GM21390 (cell line): Measurements from ENCODE around the gene CTIF.
A peak's percentile ranks its signal among the peaks of the same experiment; 100 is the strongest.
"Not testable (repeated sequence)": the region's sequence is repeated elsewhere in the genome, so short reads cannot be mapped to it uniquely, and the experiment has no call there.

Experiments used
- ATAC-seq: cut with Tn5 transposase; IDR thresholded peaks from one replicate; pipeline ENCODE4 v1.9.1; 2021; ENCODE audit not compliant: unreplicated experiment

The CTIF gene

DNA sequence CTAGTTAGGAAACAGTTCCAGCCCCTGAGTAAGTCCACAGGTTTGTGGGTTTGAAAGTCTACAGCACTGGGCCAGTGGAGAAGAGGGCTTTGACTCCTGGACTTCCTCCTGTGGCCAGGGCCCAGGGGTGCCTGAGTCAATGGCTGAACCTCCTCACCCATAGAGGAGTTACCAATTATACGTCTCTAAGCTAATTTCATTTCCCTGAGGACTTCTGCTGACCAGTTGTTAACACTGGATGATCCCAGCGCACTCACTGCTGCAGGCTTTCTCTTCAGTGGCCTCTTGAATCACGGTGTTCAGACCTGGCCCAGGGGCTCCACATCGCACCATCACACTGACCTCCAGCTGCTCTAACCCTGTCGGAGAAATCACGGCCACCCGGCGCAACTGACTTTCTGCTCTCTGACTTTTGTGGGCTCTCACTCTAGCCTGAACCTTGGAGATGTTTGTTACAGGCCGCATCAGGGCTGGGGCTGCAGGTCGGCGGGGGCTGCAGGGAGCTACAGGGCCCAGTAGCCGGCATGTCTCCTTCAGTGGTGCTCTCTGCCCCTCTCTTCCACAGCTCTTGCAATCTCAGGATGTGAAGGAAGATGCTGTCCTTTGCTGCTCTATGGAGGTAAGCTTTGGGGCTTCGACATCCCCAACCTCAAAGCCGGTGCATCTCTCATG lies 318.3 kb downstream of the CTIF start:
- ATAC-seq = no peak

DNA sequence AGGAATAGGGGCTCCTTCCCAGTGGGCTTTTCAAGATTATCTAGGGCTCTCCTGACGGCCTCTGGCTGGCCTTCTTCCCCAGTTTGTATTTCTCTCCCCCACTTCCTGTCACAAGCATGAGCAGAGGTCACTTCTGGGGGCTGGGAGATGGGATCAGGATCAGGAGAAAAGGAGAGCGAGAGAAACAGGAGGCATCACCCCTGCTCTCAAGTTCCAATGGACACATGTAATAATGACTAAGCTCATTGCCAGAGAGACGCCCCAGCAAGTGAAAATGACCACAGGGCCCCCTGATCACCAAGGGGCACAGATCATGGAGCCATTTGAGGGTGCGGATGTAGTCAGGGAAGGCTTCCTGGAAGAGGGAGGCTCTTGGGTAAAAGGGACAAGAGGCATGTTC lies 319.8 kb downstream of the CTIF start:
- ATAC-seq = no peak

DNA sequence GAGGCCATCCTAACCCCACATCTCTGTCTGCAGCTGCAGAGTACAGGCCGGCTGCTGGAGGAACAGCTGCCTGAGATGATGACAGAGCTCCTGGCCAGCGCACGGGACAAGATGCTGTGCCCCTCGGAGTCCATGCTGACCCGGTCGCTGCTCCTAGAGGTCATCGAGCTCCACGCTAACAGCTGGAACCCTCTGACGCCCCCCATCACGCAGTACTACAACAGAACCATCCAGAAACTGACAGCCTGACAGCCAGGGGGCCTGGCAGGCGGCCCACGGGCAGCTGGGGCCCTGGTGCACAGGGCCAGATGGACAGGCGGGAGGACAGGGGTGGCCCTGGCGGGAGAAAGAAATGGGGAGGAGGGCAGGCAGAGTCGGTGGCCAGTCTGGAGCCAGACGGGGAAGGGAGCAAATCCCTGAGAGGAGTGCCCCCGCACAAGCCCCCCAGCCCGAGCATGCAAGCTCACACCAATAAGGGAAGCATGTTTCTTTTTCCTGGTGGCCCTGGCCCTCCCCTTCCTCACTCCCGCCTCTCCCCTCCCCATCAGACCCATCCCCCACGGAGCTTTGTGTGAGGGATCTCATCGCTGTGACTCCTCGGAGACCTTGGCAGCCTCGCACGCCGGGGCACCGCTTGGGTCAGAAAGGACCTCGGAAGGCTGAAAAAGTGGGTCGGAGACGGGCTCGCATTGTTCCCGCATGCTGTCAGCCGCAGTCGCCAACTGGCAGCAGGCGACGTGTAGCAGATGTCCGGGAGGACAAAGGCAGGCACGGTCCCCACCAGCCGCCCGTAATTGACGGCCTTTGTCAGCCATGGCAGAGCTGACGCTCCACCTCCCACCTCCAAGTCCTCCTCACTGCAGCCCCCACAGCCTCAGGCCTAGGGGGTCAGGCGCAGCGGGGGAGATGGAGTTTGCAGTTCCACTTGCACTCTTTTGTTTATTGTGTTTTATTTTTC lies 320.8 kb downstream of the CTIF start:
- no peak for ATAC-seq

DNA sequence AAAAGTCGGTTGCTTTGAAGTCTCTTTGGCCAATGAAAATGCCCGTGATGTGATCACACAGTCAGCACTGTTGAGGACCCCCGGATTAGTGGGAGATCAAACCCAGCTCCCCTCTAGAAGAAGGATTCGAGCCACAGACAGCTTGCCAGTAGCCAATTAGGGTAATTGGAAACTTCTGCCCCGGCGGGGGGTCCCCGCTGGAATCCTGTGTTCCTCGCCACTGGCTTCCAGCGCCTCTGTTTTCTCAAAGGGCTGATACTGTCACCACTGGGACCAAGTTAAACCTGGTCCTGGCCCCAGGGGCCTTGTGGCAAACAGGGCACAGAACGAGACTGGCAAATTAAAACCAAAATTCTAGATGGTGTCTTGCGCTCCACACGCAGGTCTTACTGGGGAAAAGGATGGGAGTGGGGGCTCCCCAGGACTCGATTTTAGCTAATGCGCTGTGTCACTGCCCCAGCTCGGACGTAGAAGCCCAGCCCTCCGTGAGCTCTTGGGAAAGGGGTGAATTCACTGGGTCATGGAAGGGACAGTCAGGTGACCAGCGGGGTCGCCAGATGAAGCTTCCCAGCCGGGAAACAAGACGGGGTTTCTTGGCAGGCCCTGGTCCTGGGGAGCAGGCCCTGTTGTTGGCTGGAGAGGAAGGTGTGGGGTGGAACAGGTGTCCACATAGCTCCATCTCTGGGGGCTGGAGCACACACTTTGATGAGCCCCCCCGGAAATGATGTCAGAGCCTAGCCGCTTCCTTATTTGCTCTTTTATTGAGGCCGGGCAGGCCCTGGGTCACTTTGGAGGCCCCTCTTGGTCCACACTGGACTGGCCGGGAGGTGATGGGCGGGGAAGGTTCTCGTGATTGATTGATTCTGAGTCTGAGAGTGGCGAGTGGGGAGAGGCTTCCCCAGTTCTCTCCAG lies 321.7 kb downstream of the CTIF start:
- no peak for ATAC-seq

DNA sequence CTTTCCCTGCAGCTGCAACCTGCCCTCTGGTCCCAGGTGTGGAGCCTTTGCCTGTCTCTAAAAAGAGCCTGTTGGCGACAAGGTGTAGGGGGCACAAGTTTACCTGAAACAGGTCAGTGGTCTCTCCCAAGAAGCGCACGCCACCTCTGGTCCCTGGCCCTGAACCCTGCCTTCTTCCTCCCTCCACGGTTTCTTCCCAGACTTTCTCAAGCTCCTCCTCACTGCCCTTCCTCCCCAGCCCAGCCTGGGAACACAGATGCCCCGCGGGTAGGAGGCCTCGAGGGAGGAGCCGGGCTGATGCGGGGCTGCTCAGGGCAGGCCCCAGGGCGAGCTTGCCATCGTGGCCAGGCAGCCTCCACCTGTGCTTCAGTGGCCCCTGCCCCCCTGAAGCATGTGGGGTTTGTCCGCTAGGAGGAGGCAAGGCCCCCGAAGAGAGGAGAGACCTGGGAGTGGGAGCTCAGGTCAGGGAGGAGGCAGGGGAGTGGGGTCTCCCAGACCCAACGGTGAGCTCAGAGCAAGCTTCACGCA lies 322.4 kb downstream of the CTIF start:
- ATAC-seq = no peak

DNA sequence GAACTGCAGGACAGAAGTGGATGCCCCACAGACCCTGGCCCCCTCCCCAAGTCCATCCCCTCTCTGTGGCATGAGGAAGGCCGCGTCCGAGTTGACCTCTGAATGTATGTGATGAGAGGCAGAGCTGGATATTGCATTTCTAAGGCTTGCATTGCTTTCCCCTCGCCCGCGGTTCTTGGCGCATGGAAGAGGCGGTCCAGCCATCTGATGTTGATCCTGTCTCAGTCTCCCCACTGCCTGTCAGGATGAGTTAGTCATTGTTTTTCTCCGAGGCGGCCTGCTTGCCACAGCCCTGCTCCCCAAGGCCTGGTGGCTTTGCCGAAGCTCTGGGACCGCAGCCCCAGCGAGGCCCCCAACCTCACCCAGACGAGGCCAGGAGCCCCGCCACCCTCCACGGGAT lies 323.3 kb downstream of the CTIF start:
- no peak for ATAC-seq

DNA sequence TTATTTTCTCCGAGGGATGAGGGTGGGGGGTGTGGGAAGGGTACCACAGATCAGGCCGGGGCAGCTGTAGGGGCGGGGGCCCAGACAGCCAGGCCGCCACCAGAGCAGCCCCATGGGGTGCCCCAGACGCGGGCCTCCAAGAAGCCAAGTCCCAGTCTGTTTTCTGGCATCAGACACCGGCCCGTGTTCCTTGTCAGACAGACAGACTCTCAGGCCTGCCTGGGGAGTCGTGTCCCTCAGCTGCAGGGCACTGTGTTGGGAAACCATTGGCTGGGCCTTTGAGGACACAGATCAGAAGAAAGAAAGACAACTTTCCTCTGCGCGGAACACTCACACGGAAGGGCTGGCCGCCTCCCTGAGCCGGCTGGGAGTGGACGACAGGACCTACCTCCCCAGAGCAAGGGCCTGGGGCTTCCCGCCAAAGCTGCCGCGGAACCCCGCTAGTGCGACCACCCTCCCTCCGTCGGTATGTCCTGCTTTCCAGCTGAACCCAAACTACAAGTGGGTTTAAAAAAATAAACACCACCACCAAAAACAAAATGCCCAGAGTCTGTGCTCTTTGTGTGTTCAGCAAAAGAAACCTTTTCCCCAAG lies 323.9 kb downstream of the CTIF start:
- no peak for ATAC-seq

DNA sequence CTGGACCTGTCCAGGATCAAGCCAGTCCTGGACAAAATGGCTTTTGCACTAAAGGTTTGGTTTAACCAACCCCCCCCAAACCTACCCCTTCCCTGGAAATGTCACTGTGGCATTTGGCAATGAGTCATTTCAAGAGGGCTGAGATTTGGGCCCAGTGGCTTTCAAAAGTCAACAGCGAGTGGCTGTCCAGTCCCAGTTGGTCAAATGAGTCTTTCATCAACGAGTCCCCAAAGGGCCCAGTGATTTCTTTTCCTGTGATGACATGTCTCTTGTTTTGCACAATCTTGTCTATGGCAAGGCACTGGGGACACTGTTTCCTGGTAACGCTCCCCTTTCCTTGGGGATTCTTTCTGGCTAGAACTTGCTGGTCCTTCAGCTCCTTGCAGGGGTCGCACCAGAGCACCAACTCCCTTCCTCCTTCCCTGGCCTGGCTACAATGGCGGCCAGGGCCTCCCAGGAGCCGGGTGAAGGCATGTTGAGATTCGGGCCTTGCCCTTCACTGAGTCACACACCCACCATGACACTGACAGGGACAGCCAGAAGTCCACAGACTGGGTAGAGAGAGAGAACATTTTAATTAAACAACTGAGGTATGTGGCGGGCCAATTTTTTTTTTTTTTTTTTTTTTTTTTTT lies 324.7 kb downstream of the CTIF start:
- no peak for ATAC-seq

DNA sequence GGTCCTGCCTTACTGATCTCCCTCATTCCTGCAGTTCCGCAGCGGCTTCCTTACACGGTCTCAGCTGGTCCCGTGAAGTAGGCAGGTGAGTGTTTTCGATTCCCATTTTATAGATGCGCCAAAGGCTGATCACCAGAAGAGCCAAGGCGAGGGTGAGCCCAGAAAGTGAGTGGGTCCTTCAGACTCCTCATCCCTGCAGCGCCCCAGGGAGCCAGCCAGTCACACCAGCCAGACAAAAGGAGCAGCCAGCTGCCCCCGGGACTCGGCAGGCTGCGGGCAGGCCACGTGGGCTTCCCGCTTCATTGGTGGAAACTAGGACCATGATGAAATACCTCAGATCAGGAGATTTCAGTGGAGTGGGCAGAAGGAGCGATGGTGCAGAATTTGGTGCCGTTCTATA lies 326.0 kb downstream of the CTIF start:
- no peak for ATAC-seq

DNA sequence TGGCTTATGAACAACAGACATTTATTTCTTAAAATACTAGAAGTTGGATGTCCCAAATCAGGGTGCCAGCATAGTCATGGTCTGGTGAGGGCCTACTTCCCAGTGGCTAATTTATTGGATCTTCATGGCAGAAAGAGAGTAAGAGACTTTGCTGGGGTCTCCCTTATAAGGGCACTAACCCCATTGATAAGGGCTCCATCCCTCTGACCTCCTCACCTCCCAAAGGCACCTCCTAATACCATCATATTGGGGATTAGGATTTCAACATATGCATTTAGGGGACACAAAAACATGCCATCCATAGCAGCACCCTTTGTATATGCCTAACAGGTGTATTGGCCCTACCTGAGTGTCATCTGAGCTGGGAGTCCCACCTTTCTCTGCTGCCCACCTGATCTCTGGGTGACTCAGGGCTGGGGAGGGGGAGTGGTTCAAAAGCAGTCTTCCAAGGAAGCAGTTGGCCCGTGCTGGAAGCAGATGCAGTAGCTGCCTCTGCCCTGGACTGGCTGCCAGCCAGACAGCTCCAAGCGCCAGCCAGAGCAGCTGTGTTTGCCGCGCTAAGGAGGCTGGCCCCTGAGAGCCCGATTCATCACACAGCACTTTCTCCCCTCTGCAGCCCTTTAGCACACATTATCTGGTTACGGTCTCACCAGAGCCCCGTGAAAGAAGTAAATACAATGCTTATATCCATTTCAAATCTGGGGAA lies 327.4 kb downstream of the CTIF start:
- no peak for ATAC-seq

DNA sequence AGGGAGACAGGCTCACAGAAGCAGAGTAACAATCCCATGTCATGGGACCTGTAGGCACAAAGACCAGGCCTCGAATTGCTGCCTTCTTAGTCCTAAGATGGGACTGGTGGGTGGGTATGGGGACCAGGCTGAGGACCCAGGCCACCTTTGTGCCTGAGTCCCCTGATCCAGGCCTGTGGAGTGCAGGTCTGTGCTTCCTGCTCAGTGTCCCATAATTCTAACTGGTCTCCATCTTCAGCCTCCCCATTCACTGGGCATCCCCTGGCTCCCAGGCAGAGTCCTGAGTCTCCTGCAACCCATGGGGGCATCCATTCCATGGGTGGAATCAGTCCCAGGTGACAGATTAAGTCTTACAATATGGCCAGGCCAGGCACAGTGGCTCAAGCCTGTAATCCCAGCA lies 328.0 kb downstream of the CTIF start:
- no peak for ATAC-seq

DNA sequence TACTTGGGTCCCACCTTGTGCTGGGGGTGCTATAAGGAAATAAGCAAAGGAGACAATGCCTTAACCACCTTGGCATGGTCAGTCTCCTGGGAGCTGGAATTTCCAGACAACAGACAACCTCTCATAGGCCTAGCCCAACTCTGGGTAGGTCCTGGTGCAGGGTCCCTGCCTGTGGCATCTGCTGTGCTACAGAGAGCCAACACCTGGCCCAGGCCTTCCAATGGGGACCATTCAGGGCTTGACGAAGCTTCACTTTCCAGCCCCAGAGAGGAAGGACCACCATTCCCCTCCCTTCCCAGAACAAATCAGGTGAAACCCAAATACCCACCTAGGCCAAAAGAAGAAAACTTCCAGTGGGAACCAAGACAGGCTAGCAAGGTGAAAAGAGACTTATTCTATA lies 329.1 kb downstream of the CTIF start:
- no peak for ATAC-seq

DNA sequence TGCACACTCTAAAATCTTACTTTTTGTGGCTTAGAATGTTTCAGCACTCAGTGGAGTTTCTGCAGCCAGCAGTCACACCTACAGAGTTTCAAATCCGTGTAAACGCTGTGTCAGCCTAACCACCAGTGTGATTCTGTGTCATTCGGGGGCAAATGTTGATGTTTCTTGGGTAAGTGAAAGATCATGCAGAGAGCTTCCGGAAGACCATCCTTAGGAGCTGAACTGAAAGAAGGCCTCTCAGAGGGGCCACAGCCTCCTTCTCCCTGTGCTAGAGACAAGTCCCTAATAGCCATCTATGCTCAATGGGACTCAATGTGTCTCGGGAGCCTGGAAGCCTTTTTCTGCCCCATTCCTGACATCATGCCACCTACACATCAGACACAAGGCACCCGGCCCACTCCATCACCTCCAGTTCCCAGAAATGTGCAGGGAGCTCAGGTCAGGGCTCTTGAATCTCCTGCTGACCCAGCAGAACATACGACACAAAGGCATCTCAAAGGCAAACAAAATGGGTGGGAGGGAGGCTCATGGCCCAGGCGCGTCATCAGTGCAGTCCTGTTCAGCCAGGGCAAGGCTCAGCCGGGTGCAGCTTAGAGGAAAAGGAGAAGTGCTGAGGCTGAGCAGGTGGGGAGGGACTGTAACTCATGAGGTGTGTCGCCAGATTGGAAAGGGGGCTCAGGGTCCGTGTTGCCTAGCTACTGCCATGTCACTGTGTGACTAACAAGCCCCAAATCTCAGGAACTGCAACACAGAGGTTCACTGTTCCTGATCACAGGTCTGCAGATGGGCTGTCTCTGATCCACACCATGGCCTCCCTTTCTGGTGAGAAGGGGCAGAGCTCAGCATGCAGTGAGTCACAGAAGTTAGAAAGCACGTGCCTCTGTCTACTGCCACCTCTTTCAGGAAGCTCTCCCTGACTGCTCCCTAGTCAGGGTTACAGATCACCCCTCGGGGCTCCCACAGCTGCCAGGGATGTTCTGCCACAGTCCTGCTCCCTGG lies 329.9 kb downstream of the CTIF start:
- ATAC-seq = peak; percentile 86

DNA sequence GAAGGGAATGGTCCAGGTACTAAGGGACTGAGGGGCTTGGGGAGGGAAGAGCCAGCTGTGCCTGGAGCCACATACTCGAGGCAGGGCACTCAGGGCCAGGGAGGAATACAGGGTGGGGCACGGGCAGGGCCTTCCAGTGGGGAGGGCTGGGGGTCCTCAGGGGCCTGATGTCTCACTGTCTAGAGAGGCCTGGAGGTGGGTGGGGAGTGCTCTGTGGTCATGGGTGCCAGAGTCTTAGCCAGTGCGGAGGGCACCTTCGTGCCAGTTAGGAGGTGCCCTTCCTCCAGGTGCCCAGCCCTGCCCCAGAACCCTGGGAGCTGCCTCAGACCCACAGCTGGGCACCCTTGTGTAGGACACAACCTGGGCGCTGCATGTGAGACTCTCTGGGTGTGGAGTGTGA lies 330.8 kb downstream of the CTIF start:
- ATAC-seq = no peak

DNA sequence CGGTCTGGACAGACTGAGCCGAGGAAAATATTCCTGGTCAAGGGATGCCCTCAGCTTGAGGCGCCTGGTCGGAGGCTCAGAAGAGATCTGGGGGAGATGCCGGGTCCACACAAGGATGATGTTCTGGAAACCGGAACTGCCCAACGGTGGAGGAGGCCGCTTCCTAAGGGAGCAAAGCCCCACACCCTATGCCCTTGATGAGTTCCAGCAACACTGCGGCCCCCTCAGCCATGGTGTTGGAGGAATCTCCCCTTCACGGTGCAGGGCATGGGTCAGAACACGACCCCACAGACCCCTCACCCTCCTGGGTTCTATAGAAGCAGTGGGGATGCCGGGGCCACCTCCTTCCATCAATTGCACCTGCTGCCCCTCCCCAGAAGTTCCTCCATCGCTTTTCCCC lies 332.1 kb downstream of the CTIF start:
- not testable (repeated sequence) for ATAC-seq

DNA sequence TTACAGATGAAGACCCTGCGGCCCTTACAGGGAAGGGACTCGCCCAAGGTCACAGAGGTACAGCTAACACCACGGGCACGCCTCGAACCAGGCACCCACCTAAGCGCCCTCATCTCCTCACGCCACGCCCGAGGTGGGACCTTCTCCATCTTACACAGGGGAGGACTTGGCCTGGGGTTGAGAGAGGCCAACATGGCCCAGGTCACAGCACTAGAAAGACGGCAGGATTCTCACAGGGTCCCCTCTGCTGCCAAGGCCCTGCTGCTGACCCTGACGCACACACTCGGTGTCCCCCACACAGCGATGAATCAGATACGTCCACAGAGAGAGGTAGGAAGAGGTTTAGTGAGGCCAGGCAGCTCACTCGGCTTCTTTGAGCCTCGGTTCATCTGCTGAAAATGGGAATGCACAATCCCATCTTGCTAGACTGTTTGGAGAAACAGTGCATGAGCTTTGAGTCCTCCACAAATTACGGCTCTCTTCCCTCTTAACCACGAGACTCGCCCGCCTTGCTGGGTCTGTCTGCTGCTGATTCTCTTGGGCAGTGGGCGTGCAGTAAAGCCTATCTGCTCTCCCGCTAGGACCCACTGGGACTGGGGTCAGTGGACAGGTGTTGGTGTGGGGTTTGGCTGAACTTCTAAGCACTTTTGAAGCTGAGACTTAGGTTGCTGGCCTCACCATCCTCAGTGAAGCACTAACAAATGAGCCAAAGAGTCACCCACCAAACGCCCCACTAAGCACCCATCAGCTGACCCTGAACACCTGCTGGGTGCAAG lies 332.7 kb downstream of the CTIF start:
- no peak for ATAC-seq

DNA sequence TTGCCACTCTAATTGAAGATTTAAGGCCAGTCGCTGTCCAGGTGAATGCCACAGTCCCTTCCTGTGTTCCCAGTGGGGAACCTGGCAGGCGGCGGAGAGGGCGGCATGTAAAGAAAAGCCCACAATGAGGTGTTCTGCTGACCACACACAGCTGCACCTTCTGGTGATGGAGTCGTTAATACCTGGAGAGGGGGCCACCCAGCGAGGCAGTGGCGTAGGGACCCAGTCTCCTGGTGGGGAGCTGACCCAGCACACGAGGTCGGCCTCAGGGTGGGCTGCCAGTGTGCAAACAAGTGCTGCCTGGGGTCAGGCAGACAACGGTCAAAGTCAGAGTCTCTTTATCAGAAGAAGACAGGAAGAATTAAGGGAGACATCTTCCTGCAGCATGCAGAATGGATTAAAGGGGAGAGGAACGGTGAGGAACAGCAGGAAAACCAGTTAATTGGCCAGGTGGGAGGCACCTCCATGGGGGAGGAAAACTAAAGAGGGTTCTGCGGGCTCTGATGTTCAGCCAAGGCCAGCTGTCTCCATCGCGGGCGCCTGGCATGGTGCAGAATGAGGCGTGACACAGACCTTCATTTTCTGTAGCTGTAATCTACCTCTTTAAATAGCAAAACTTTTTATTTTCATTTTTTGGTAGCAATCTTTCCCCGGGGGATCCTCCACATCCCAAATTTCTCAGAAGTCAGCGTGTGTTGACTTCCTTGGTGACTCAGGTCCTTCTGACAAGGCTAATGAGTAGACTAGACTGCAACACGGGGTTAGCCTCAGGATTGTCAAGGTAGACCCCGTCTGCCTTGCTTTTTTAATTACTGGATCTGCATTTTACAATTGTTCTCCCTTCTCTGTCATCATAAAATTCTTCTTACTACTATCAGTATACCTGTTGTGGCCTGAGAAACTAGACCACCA lies 333.7 kb downstream of the CTIF start:
- ATAC-seq = no peak
